Measurements from ENCODE around the gene ZMIZ1.

- TF ChIP-seq CTCF (tag by site-specific recombination; IDR thresholded peaks at IDR 0.05) (no peak), REST (tag by site-specific recombination; IDR thresholded peaks at IDR 0.05) (no peak), YY1 (tag by site-specific recombination; IDR thresholded peaks at IDR 0.05) (no peak), EGR2 (tag by site-specific recombination; IDR thresholded peaks at IDR 0.05; ENCODE audit: low read depth) (no peak), WT1 (tag by site-specific recombination; IDR thresholded peaks at IDR 0.05) (no peak), ZNF248 (tag by site-specific recombination; IDR thresholded peaks at IDR 0.05) (no peak), KLF17 (tag by site-specific recombination; IDR thresholded peaks at IDR 0.05) (no peak), ZNF274 (IDR thresholded peaks at IDR 0.05; ENCODE audit: low read length) (no peak), ZNF274 (tag by site-specific recombination; IDR thresholded peaks at IDR 0.05; ENCODE audit: borderline replicate concordance) (no peak), SALL2 (tag by site-specific recombination; IDR thresholded peaks at IDR 0.05; ENCODE audit: borderline replicate concordance) (no peak), ZNF561 (tag by site-specific recombination; IDR thresholded peaks at IDR 0.05; ENCODE audit: borderline replicate concordance) (no peak), ZNF529 (tag by site-specific recombination; IDR thresholded peaks at IDR 0.05; ENCODE audit: insufficient replicate concordance) (no peak), ELK4 (IDR thresholded peaks at IDR 0.05; ENCODE audit: borderline replicate concordance, low read depth, low read length) (no peak), ZNF324 (tag by site-specific recombination; IDR thresholded peaks at IDR 0.05) (no peak)
Observed at GRCh38 chr10:79128241-79128922, 59.6 kb downstream of the ZMIZ1 start.

Measured in HEK293 (cell line).